ENCODE data around the gene MICAL1. TPM values are rescaled to one million over a fixed set of nuclear protein-coding genes. Genes with fewer than 3 reads are reported as not detected.

Gene MICAL1
- total RNA-seq, 2 donors from 2014 or later, result 45.3 to 55.9 TPM

GRCh38 chr6:109417646-109418045 lies 37.9 kb downstream of the MICAL1 start:
- no peak for TF ChIP-seq CTCF (IDR thresholded peaks at IDR 0.05)
- no peak for DNase-seq
- Histone ChIP-seq H3K9ac (ENCODE audit: low read depth in 2 of 2, low read length in 2 of 2) (no peak overlapping the region), H3K9me3 (no peaks in the 10 kb centered on the region), H3K27me3 (no peaks in the 10 kb centered on the region), H3K4me3 (no peak overlapping the region), H3K4me1 (no peaks in the 10 kb centered on the region), H3K27ac (no peak overlapping the region), H3K36me3 (no peaks in the 10 kb centered on the region)
- intact Hi-C loops (cut with DNase I), result no loop called here

GRCh38 chr6:109411034-109411433 lies 44.5 kb downstream of the MICAL1 start:
- TF ChIP-seq CTCF (IDR thresholded peaks at IDR 0.05), result no peak
- no peaks in the 10 kb centered on the region for H3K9me3 ChIP-seq
- intact Hi-C loops (cut with DNase I), result no loop called here

GRCh38 chr6:109406196-109406595 lies 49.4 kb downstream of the MICAL1 start:
- Histone ChIP-seq H3K9me3 (no peaks in the 10 kb centered on the region), H3K4me3 (no peak overlapping the region), H3K27ac (no peak overlapping the region), H3K36me3 (no peaks in the 10 kb centered on the region), H3K9ac (ENCODE audit: low read depth in 2 of 2, low read length in 2 of 2) (no peak overlapping the region), H3K4me1 (no peaks in the 10 kb centered on the region), H3K27me3 (no peaks in the 10 kb centered on the region)
- intact Hi-C loops (cut with DNase I), result no loop called here
- no peak for DNase-seq
- TF ChIP-seq CTCF (IDR thresholded peaks at IDR 0.05), result no peak

More at GRCh38 chr6:109411034-109411433, 44.5 kb downstream of the MICAL1 start:
- no peak overlapping the region for H3K27ac ChIP-seq
- no peak overlapping the region for H3K9ac ChIP-seq (ENCODE audit: low read depth in 2 of 2, low read length in 2 of 2)
- no peaks in the 10 kb centered on the region for H3K27me3 ChIP-seq
- H3K4me3 ChIP-seq, result no peak overlapping the region
- no peak for DNase-seq
- H3K4me1 ChIP-seq, result no peaks in the 10 kb centered on the region
- H3K36me3 ChIP-seq, result no peaks in the 10 kb centered on the region

GRCh38 chr6:109397020-109397419 lies 58.6 kb downstream of the MICAL1 start:
- H3K9me3 ChIP-seq, result no peaks in the 10 kb centered on the region
- H3K27ac ChIP-seq, result no peak overlapping the region
- H3K4me1 ChIP-seq, result no peaks in the 10 kb centered on the region
- no peak overlapping the region for H3K9ac ChIP-seq (ENCODE audit: low read depth in 2 of 2, low read length in 2 of 2)
- intact Hi-C loops (cut with DNase I), result loop anchor here (10.0 kb wide), 1 partner anchor 852 kb away; no protein-coding TSS in a partner anchor
- no peak for DNase-seq
- H3K36me3 ChIP-seq, result no peaks in the 10 kb centered on the region
- no peak overlapping the region for H3K4me3 ChIP-seq
- no peak for TF ChIP-seq CTCF (IDR thresholded peaks at IDR 0.05)
- no peaks in the 10 kb centered on the region for H3K27me3 ChIP-seq

- H3K4me1 ChIP-seq, result no peaks in the 10 kb centered on the region
- TF ChIP-seq CTCF (IDR thresholded peaks at IDR 0.05), result no peak
- DNase-seq, result no peak
- H3K36me3 ChIP-seq, result no peaks in the 10 kb centered on the region
- no peaks in the 10 kb centered on the region for H3K27me3 ChIP-seq
- no peak overlapping the region for H3K27ac ChIP-seq
- H3K4me3 ChIP-seq, result no peak overlapping the region
- no peak overlapping the region for H3K9ac ChIP-seq (ENCODE audit: low read depth in 2 of 2, low read length in 2 of 2)
- no peaks in the 10 kb centered on the region for H3K9me3 ChIP-seq
- intact Hi-C loops (cut with DNase I), result loop anchor here (10.0 kb wide), 1 partner anchor 851 kb away; no protein-coding TSS in a partner anchor
These were observed 59.4 kb downstream of the MICAL1 start for GRCh38 chr6:109396046-109396718.

Other genes starting within 250 kb of the MICAL1 start
- 100 to 1,000 TPM; 420 to 621 TPM for gene CD164, start 73.3 kb downstream of the MICAL1 start, total RNA-seq
- gene PPIL6, start 15.1 kb downstream of the MICAL1 start, total RNA-seq, result 1 to 10 TPM in 1 of 2 donors, under 1 TPM in 1; 0.91 to 1.5 TPM
- gene SMPD2, start 15.0 kb downstream of the MICAL1 start, total RNA-seq, result 10 to 100 TPM; 21.9 to 27.5 TPM
- 1 to 10 TPM; 5.4 to 7.6 TPM for gene ZBTB24, start 27.4 kb upstream of the MICAL1 start, total RNA-seq
- gene AK9, start 235.4 kb upstream of the MICAL1 start, total RNA-seq, result 1 to 10 TPM; 5.6 to 5.7 TPM
- 10 to 100 TPM; 12.2 to 17.2 TPM for gene FIG4, start 235.5 kb upstream of the MICAL1 start, total RNA-seq

Measured in colonic mucosa (tissue), 4 donors.